ENCODE measurements around the gene GBGT1. TPM values are rescaled to one million over a fixed set of nuclear protein-coding genes. Genes with fewer than 3 reads are reported as not detected.
A peak's percentile ranks its signal among the peaks of the same experiment; 100 is the strongest.

The GBGT1 gene
- total RNA-seq, 1 experiment from 2014 or later: 1.2 TPM

GRCh38 chr9:133161547-133161950, 2.2 kb downstream of the GBGT1 start:
- H3K9me3 ChIP-seq (replicated peaks): no peaks in the 10 kb centered on the region
- H3K27ac ChIP-seq: no peak overlapping the region
- peaks cover 18% of the 10 kb centered on the region for H3K27me3 ChIP-seq
- no peaks in the 10 kb centered on the region for H3K4me1 ChIP-seq
- no peaks in the 10 kb centered on the region for H3K36me3 ChIP-seq
- no peak overlapping the region for H3K4me3 ChIP-seq
- DNase-seq: no peak

GRCh38 chr9:133160742-133161546, 2.8 kb downstream of the GBGT1 start:
- Histone ChIP-seq H3K36me3 (no peaks in the 10 kb centered on the region), H3K27me3 (peaks cover 15% of the 10 kb centered on the region), H3K27ac (no peak overlapping the region), H3K4me3 (no peak overlapping the region), H3K4me1 (no peaks in the 10 kb centered on the region), H3K9me3 (replicated peaks) (no peaks in the 10 kb centered on the region)
- peak; percentile 62 to 77 for DNase-seq

- H3K27ac ChIP-seq: no peak overlapping the region
- DNase-seq: no peak
- H3K4me3 ChIP-seq: no peak overlapping the region
- peaks cover 11% of the 10 kb centered on the region; the same call in 1 of the 2 replicates for H3K27me3 ChIP-seq
- no peaks in the 10 kb centered on the region for H3K4me1 ChIP-seq
- no peaks in the 10 kb centered on the region for H3K36me3 ChIP-seq
- no peaks in the 10 kb centered on the region for H3K9me3 ChIP-seq (replicated peaks)
Measured at GRCh38 chr9:133158695-133159094, 5.0 kb downstream of the GBGT1 start.

DNA sequence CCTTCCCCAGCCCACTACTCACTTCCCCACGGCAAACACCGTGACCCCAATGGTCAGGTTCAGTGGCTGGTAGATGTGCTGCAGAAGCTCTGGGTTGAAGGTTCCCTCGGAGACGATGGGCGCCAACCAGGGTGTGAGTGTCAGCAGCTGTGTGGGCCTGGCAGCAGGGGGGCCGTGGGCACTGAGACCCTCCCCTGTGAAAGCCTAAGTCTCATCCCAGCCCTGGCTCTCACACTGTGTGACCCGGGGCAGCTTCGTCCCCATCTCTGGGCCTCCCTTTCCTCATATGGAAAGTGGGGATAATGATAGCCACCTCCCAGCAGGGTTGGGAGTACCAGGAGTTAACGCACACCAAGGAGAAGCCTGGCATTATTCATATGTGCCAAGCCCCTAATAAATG, 8.6 kb downstream of the GBGT1 start:
- Histone ChIP-seq H3K4me1 (no peaks in the 10 kb centered on the region), H3K27ac (no peak overlapping the region), H3K36me3 (no peaks in the 10 kb centered on the region), H3K9me3 (replicated peaks) (no peaks in the 10 kb centered on the region), H3K4me3 (no peak overlapping the region), H3K27me3 (peaks cover 8% of the 10 kb centered on the region; the same call in 1 of the 2 replicates)
- no peak for DNase-seq

DNA sequence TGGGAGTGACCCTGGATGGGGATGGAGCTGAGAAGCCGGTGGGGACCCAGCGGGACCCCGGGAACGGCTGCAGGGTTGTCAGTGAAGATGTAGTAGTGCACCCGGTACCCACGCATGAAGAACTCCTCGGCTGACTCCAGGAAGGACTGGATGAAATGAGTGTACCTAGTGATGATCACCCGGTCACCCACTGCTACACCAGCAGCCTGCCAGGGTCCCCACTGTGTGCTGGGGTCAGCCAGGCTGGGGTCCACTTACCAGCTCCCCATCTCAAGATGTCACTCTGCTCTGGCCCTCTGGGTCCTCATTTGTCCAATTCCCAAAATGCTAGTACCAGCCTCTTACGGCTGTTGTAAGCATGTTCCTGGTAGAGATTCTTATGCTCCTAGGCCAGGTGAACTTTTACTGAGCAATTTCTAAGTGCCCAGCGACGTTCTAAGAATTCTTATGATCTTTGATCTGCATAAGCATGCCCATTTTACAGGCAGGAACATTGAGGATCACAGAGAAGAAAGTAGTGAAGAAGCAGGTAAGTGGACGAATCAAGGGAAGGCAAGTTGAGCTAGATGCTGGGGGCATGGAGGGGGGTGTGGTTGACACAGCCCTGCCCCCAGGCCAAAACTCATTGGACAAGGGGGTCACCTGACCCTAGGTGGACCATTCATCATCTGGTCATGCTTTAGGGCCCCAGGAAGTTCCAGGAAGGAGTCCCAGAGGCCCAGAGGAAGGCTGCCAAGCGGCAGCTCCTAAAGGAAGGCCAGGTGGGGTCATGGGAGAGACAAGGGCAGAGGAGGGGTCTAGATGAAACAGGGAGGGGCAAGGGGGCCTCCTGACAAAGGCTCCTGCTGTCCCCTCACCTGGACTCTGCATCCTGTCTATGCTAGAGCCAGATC, 9.4 kb downstream of the GBGT1 start:
- DNase-seq: no peak
- H3K36me3 ChIP-seq: no peaks in the 10 kb centered on the region
- H3K9me3 ChIP-seq (replicated peaks): no peaks in the 10 kb centered on the region
- peaks cover 8% of the 10 kb centered on the region; the same call in 1 of the 2 replicates for H3K27me3 ChIP-seq
- H3K4me1 ChIP-seq: no peaks in the 10 kb centered on the region
- H3K4me3 ChIP-seq: no peak overlapping the region
- no peak overlapping the region for H3K27ac ChIP-seq

DNA sequence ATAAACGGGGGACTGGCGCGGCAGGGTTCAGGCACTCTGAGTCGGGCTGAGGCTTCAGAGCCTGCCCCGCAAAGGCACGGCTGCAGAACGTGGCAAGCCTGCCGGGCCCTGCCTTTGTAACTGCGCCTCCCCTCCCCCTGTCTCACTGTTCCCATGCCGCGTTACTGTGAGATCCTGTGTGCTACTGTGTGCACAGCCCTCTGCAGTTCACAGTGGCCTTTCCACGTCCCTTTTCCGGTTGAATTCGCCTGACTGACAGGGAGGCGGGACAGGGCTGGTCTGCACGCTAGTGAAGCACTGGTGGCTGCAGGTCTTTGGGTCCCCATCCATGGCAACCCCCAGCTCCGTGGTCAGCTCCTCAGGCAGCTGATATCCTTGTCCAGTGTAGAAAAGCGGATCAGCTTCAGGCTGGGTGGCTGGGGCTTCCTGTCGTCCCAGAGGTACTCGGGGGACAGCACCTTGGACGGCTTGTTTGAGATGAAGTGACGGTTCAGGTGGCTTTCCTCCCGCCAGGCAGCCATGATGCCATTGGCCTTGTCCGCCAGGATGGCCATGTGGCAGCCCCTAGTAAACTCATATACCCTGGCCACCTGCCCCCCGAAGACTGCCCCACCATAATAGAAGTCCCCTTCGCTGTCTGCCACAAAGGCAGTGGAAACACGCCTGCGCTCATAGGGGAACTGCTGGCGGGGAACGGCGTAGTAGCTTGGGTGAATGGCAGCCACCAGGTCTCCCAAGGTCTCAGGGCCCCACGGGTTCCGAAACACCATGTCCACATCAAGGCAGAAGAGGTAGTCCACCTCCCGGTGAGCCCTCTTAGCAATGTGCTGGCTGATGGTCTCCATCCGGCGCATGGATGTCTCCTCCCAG, 10.3 kb downstream of the GBGT1 start:
- no peak for DNase-seq
- Histone ChIP-seq H3K36me3 (no peaks in the 10 kb centered on the region), H3K9me3 (replicated peaks) (no peaks in the 10 kb centered on the region)

GRCh38 chr9:133151601-133152525, 11.9 kb downstream of the GBGT1 start:
- H3K36me3 ChIP-seq: no peaks in the 10 kb centered on the region
- DNase-seq: no peak
- no peaks in the 10 kb centered on the region for H3K27me3 ChIP-seq
- peaks cover 3% of the 10 kb centered on the region; the same call in 1 of the 2 replicates for H3K4me1 ChIP-seq
- H3K9me3 ChIP-seq (replicated peaks): no peaks in the 10 kb centered on the region
- no peak overlapping the region for H3K4me3 ChIP-seq
- H3K27ac ChIP-seq: no peak overlapping the region

More for the DNA sequence above, 10.3 kb downstream of the GBGT1 start:
- Histone ChIP-seq H3K4me1 (no peaks in the 10 kb centered on the region), H3K27me3 (peaks cover under 1% of the 10 kb centered on the region; the same call in 1 of the 2 replicates), H3K27ac (no peak overlapping the region), H3K4me3 (no peak overlapping the region)

GRCh38 chr9:133151041-133151440, 12.7 kb downstream of the GBGT1 start:
- Histone ChIP-seq H3K4me1 (peaks cover 3% of the 10 kb centered on the region; the same call in 1 of the 2 replicates), H3K36me3 (no peaks in the 10 kb centered on the region), H3K4me3 (no peak overlapping the region), H3K27me3 (no peaks in the 10 kb centered on the region), H3K9me3 (replicated peaks) (no peaks in the 10 kb centered on the region), H3K27ac (no peak overlapping the region)
- no peak for DNase-seq

DNA sequence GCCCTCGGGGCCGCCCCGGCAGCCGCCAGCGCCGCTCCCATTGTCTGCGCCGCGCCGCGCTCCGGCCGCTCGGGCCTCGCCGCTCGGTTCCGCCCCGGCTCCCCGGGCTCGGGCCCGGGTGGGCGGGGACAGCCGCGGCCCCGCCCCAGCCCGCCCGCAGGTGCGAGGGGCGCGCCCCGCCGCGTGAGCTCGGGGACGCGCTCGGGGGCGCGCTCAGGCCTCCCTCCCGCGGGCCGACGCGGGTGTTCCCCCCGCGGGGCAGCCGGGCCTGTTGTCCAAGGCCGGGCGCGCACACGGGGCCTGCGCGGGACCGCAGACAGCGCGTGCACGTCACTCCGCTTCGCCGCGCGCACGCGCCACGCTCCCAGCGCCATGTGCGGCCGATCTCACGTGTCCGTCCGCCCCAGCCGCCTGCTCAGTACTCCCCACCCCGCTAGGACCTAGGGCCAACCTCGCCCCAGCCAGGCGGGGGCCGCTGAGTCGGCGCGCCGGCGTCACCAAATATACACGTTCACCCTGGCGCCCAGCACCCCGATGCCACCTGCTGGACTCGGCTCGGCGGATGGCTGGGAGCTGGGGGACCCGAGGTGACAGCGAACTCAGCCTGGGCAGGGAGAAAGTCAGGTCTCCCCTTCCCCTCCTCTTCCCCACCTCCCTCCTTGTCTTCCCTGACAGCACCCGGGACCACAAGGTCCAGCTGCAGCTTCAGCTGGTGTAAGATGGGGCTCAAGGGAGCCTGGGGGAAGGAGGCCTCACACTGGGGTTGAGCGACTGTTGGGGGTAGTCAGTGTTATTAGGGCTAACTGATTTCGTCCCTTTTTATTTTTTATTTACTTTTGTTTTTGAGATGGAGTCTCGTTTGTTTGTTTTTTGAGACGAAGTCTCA, 14.3 kb downstream of the GBGT1 start:
- Histone ChIP-seq H3K4me1 (peaks cover 11% of the 10 kb centered on the region; the same call in 1 of the 2 replicates), H3K9me3 (replicated peaks) (no peaks in the 10 kb centered on the region), H3K36me3 (no peaks in the 10 kb centered on the region), H3K4me3 (peak overlapping the region; percentile 73), H3K27ac (0 out of 2 replicates have a peak overlapping the region, but pooled peaks have one; percentile 0), H3K27me3 (no peaks in the 10 kb centered on the region)
- peak; percentile 91 to 95 for DNase-seq

DNA sequence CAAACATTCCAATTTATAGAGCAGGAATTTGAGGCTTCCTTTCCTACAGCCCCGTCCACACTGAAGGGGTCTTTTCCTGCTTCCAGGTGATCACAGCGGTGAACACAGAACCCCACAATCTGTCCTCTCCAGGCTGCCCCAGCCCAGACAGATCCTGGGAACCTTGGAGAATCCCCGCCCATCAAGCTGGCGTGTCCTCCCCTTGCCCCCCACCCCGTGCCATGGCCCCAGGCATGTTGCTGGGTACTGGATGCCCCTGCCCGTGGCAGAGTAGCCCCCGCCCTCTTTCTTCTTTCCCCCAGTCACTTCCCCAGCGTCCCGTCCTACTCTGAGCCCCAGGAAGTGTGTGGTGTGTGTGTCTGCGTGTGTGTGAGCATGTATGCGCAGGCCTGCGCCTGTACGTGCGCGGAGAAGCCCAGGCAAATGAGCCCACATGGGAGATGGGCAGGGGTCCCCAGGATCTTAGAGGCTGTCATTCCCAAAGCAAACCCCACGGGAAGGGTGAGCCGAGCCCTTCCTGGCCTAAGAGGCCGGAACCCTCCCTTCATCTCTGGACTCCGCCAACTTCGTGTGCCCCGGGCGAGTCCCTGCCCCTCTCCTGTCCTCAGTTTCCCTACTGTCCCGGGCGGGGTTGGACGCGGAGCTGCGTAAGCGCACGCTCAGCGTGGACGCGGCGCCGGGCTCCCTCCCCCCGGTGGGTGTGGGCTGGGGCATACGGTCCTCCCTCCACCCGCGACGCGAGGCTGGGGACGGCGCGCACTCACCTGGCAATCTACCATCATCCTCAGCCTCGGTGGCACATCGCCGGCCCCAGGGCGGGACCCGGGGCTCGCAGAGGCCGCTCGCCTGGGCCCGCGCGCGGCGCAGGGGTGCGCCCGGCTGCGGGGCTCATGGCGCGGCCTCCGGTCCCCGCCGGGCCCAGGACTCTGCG, 15.2 kb downstream of the GBGT1 start:
- no peak overlapping the region for H3K27ac ChIP-seq
- no peaks in the 10 kb centered on the region for H3K27me3 ChIP-seq
- no peaks in the 10 kb centered on the region for H3K36me3 ChIP-seq
- peaks cover 14% of the 10 kb centered on the region for H3K4me1 ChIP-seq
- H3K9me3 ChIP-seq (replicated peaks): no peaks in the 10 kb centered on the region
- peak; percentile 35 to 47 for DNase-seq
- H3K4me3 ChIP-seq: peak overlapping the region; percentile 73

- Histone ChIP-seq H3K4me3 (peak overlapping the region; percentile 73), H3K9me3 (replicated peaks) (no peaks in the 10 kb centered on the region), H3K36me3 (no peaks in the 10 kb centered on the region), H3K27me3 (no peaks in the 10 kb centered on the region), H3K4me1 (peaks cover 14% of the 10 kb centered on the region), H3K27ac (no peak overlapping the region)
- DNase-seq: peak; percentile 72 to 80
Measured at GRCh38 chr9:133147412-133148198, 16.1 kb downstream of the GBGT1 start.
